SU-DHL-6 (cell line): ENCODE results near the gene SAV1.

Experiments used
- EZH2phosphoT487 ChIP-seq: fragments of 200-600 bp; sonication (generic), shearing (Covaris generic); conservative IDR thresholded peaks from 2 replicates; pipeline ENCODE4 v1.6.1; 2018; ENCODE audit warnings: mild to moderate bottlenecking, antibody characterized with exemption, low read length, moderate library complexity, mixed read lengths
- TF ChIP-seq, protein P1 (sequence below): fragments of 200-600 bp; sonication (generic); IDR thresholded peaks from one replicate; pipeline ENCODE4 v1.5.1; 2017; ENCODE audit warnings: antibody characterized with exemption, mild to moderate bottlenecking, low read length, moderate library complexity; ENCODE audit not compliant: insufficient read depth, poor library complexity, severe bottlenecking

DNA sequence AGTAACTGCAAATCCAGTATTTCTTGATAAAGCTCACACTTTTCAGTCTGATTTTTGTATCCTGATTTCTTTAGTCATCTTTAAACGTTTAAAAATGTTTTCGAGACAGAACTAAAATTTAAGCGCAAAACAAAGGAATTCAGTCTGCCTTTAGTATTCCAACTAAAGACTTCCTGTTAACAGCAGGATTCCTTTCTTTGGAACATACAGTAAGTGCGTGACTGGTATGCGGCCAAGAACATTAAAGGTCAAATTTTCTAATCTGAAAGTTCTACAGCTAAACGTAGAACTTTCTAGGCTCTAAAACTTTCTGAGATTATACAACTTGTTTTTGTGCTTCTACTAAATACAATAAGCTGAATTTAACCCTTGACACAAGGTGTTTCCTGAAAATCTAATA lies 9.9 kb downstream of the SAV1 start:
- TF ChIP-seq, protein P1, sequence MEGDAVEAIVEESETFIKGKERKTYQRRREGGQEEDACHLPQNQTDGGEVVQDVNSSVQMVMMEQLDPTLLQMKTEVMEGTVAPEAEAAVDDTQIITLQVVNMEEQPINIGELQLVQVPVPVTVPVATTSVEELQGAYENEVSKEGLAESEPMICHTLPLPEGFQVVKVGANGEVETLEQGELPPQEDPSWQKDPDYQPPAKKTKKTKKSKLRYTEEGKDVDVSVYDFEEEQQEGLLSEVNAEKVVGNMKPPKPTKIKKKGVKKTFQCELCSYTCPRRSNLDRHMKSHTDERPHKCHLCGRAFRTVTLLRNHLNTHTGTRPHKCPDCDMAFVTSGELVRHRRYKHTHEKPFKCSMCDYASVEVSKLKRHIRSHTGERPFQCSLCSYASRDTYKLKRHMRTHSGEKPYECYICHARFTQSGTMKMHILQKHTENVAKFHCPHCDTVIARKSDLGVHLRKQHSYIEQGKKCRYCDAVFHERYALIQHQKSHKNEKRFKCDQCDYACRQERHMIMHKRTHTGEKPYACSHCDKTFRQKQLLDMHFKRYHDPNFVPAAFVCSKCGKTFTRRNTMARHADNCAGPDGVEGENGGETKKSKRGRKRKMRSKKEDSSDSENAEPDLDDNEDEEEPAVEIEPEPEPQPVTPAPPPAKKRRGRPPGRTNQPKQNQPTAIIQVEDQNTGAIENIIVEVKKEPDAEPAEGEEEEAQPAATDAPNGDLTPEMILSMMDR = no peak
- TF ChIP-seq EZH2phosphoT487 = no peak
